HepG2 (cell line): ENCODE results near the gene FAM168A. TPM values are rescaled to one million over a fixed set of nuclear protein-coding genes. Genes with fewer than 3 reads are reported as not detected.

ENCODE experiments used
- ARID4A ChIP-seq: sonication (generic); formaldehyde crosslinking; IDR thresholded peaks from 2 replicates; pipeline ENCODE4 v1.5.0; 2020; ENCODE audit warnings: mild to moderate bottlenecking, missing genetic modification reagents, borderline replicate concordance
- ATF2 ChIP-seq: sonication (generic); formaldehyde crosslinking; IDR thresholded peaks from 2 replicates; pipeline ENCODE4 v1.4.0; 2020; ENCODE audit warnings: missing genetic modification reagents
- CCDC6 ChIP-seq: sonication (generic); formaldehyde crosslinking; IDR thresholded peaks from 2 replicates; pipeline ENCODE4 v1.8.1; 2022; ENCODE audit warnings: mild to moderate bottlenecking, missing genetic modification reagents, moderate library complexity
- DMAP1 ChIP-seq: IDR thresholded peaks from 2 replicates; pipeline ENCODE4 v1.6.1; 2016
- DR1 ChIP-seq: sonication (generic); formaldehyde crosslinking; IDR thresholded peaks from 2 replicates; pipeline ENCODE4 v1.8.0; 2021; ENCODE audit warnings: mild to moderate bottlenecking, missing genetic modification reagents, inconsistent platforms
- HNRNPLL ChIP-seq: fragments of 200-400 bp; formaldehyde crosslinking; IDR thresholded peaks from 2 replicates; pipeline ENCODE4 v1.6.1; 2017; ENCODE audit warnings: mild to moderate bottlenecking, low read depth, low read length; ENCODE audit not compliant: poor library complexity, severe bottlenecking
- RAD21 ChIP-seq: fragments of 450-650 bp; formaldehyde crosslinking; IDR thresholded peaks from 2 replicates; pipeline ENCODE4 v1.5.0; 2020; ENCODE audit warnings: mild to moderate bottlenecking
- SAP130 ChIP-seq: IDR thresholded peaks from 2 replicates; pipeline ENCODE4 v1.6.1; 2016; ENCODE audit warnings: low read depth
- SMYD3 ChIP-seq: sonication (generic); formaldehyde crosslinking; IDR thresholded peaks from 2 replicates; pipeline ENCODE4 v1.8.1; 2023; ENCODE audit warnings: mild to moderate bottlenecking, missing genetic modification reagents
- SP1 ChIP-seq, 2 experiments: fragments of 450-650 bp in 1 of 2; sonication (generic) in 1 of 2; formaldehyde crosslinking in 1 of 2; IDR thresholded peaks; 2 replicates each; pipeline versions ENCODE4 v1.4.0 to v1.6.1; 2016 to 2020; ENCODE audit warnings: missing genetic modification reagents in 1 of 2
- TP53 ChIP-seq: sonication (generic); formaldehyde crosslinking; conservative IDR thresholded peaks from 2 replicates; pipeline ENCODE4 v1.4.0; 2020; ENCODE audit warnings: missing genetic modification reagents
- YY1 ChIP-seq: IDR thresholded peaks from 2 replicates; pipeline ENCODE4 v1.6.1; 2011; ENCODE audit warnings: low read length, low read depth, moderate library complexity, mild to moderate bottlenecking; ENCODE audit not compliant: insufficient read depth, insufficient replicate concordance
- ZNF329 ChIP-seq: sonication (generic); formaldehyde crosslinking; IDR thresholded peaks from 2 replicates; pipeline ENCODE4 v1.9.0; 2021; ENCODE audit warnings: low read depth, mild to moderate bottlenecking, missing genetic modification reagents
- ZNF766 ChIP-seq: sonication (generic); formaldehyde crosslinking; IDR thresholded peaks from 2 replicates; pipeline ENCODE4 v1.5.0; 2020; ENCODE audit warnings: missing genetic modification reagents, borderline replicate concordance
- ZNF768 ChIP-seq: sonication (generic); formaldehyde crosslinking; IDR thresholded peaks from 2 replicates; pipeline ENCODE4 v1.4.0; 2020; ENCODE audit warnings: missing genetic modification reagents
- ZNF773 ChIP-seq: sonication (generic); formaldehyde crosslinking; IDR thresholded peaks from 2 replicates; pipeline ENCODE4 v1.4.0; 2020; ENCODE audit warnings: missing genetic modification reagents, borderline replicate concordance
- ZSCAN12 ChIP-seq: sonication (generic); formaldehyde crosslinking; IDR thresholded peaks from 2 replicates; pipeline ENCODE4 v1.9.0; 2021; ENCODE audit warnings: mild to moderate bottlenecking, missing genetic modification reagents
- polyA plus RNA-seq, 8 experiments: library from polyadenylated mRNA; depleted of rRNA in 3 of 8; stranded (reverse) in 7 of 8; unstranded in 1 of 8; fragments of >200 nt; fragmentation: Illumina TruSeq in 4 of 8; extraction: Trizol in 4 of 8; gene quantifications; 2 replicates each; pipeline versions ENCODE4 v1.2.1 to v1.2.3, GENCODE V29; 2011 to 2016; ENCODE audit warnings: low read depth in 4 of 8, missing spikeins in 1 of 8, mixed read lengths in 1 of 8; ENCODE audit not compliant: insufficient read depth in 1 of 8
- total RNA-seq, 5 experiments: library from RNA; depleted of rRNA; stranded (reverse); fragments of >200 nt; fragmentation: Illumina TruSeq; extraction: Trizol; gene quantifications; 2 replicates each; pipeline ENCODE4 v1.2.3, GENCODE V29; 2016; ENCODE audit warnings: low read depth in 1 of 5
- TF ChIP-seq, protein P1 (sequence below): sonication (generic); formaldehyde crosslinking; IDR thresholded peaks from 2 replicates; pipeline ENCODE4 v1.8.0; 2022; ENCODE audit warnings: low read depth, missing genetic modification reagents
- TF ChIP-seq, protein P2 (sequence below): sonication (generic); formaldehyde crosslinking; IDR thresholded peaks from 2 replicates; pipeline ENCODE4 v1.8.0; 2023; ENCODE audit warnings: mild to moderate bottlenecking, missing genetic modification reagents
- TF ChIP-seq, protein P3 (sequence below): sonication (generic); formaldehyde crosslinking; IDR thresholded peaks from 2 replicates; pipeline ENCODE4 v1.4.0; 2020; ENCODE audit warnings: mild to moderate bottlenecking, low read depth, missing genetic modification reagents

Gene FAM168A
- total and polyA plus RNA-seq, 2 of the 13 experiments (the other 11 are each of a cell fraction or from before 2014, with no cell fraction given) = 13.9 to 15.8 TPM

DNA sequence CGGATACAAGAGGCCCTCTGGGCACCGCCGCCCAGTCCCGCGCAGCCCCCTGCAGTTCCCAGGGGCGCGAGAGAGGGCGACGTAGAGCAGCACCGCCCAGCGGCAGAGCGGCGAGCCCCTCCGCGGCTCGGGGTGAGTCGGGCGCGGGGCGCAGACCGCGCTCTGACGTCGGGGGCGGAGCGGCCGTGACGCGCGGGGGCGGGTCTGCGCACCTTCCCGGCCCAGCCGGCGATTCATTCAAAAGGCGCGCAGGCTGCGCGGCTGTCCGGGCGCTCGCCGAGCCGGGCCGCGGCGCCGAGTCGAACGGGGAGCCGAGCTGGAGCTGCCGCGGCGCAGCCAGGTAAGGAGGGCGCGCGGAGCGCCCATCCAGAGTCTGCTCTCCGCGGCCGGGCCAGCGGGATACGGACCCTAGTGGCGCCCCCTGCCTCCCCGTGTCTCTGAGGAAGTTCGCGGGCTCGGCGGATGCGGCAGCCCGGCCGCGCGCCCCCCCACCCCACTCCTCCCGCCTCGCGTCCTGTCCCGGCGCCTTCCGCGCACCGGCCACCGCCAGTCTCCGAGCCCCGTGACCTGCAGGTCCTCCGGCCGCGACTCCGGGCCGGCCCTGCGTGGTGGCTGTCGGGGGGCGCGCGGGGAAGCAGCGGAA is 221.6 kb downstream of the FAM168A start, which contains the start of gene RELT (continued):
- TF ChIP-seq ARID4A (CRISPR knock-in tag) (peak; percentile 76), ZNF329 (CRISPR knock-in tag) (0 out of 2 replicates have a peak, but pooled peaks have one; percentile 33), ZNF773 (CRISPR knock-in tag) (peak; percentile 15; the same call in 1 of the 2 replicates), SP1 (IDR thresholded peaks at IDR 0.05) (no peak), SP1 (CRISPR knock-in tag; IDR thresholded peaks at IDR 0.05) (peak; percentile 82), ZSCAN12 (CRISPR knock-in tag) (no peak), RAD21 (CRISPR knock-in tag) (peak; percentile 57; the same call in 1 of the 2 replicates), YY1 (peak; percentile 55), ATF2 (CRISPR knock-in tag) (0 out of 2 replicates have a peak, but pooled peaks have one; percentile 45), ZNF768 (CRISPR knock-in tag) (peak; percentile 31; the same call in 1 of the 2 replicates), SMYD3 (no peak), TP53 (CRISPR knock-in tag) (no peak), ZNF766 (CRISPR knock-in tag) (peak; percentile 62; the same call in 1 of the 2 replicates), DMAP1 (CRISPR knock-in tag) (peak; percentile 27; the same call in 1 of the 2 replicates), SAP130 (CRISPR knock-in tag) (peak; percentile 83), CCDC6 (CRISPR knock-in tag) (0 out of 2 replicates have a peak, but pooled peaks have one; percentile 53), DR1 (CRISPR knock-in tag) (peak; percentile 53; the same call in 1 of the 2 replicates), HNRNPLL (peak; percentile 96)
- TF ChIP-seq, protein P1, sequence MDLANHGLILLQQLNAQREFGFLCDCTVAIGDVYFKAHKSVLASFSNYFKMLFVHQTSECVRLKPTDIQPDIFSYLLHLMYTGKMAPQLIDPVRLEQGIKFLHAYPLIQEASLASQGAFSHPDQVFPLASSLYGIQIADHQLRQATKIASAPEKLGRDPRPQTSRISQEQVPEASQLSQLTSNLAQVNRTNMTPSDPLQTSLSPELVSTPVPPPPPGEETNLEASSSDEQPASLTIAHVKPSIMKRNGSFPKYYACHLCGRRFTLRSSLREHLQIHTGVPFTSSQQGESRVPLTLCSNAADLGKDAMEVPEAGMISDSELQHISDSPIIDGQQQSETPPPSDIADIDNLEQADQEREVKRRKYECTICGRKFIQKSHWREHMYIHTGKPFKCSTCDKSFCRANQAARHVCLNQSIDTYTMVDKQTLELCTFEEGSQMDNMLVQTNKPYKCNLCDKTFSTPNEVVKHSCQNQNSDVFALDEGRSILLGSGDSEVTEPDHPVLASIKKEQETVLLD (CRISPR knock-in tag) = no peak
- TF ChIP-seq, protein P2, sequence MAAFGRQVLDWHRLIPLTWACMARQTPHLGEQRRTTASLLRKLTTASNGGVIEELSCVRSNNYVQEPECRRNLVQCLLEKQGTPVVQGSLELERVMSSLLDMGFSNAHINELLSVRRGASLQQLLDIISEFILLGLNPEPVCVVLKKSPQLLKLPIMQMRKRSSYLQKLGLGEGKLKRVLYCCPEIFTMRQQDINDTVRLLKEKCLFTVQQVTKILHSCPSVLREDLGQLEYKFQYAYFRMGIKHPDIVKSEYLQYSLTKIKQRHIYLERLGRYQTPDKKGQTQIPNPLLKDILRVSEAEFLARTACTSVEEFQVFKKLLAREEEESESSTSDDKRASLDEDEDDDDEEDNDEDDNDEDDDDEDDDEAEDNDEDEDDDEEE (CRISPR knock-in tag) = peak; percentile 82
- TF ChIP-seq, protein P3, sequence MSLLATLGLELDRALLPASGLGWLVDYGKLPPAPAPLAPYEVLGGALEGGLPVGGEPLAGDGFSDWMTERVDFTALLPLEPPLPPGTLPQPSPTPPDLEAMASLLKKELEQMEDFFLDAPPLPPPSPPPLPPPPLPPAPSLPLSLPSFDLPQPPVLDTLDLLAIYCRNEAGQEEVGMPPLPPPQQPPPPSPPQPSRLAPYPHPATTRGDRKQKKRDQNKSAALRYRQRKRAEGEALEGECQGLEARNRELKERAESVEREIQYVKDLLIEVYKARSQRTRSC (CRISPR knock-in tag) = 0 out of 2 replicates have a peak, but pooled peaks have one; percentile 13
